22Rv1 (cell line): ENCODE measurements around the gene CA10.

ENCODE experiments used
- H3K27ac ChIP-seq: fragments of 450-650 bp; 2 replicates; pipeline ENCODE4 v1.5.1; 2017
- CTCF ChIP-seq: fragments of 450-650 bp; IDR thresholded peaks from 2 replicates; pipeline ENCODE4 v1.5.1; 2017; ENCODE audit warnings: mild to moderate bottlenecking
- ZFX ChIP-seq: fragments of 450-650 bp; IDR thresholded peaks from 2 replicates; pipeline ENCODE4 v1.6.1; 2017; ENCODE audit warnings: antibody characterized with exemption, borderline replicate concordance

CA10 gene

GRCh38 chr17:52096056-52096455, 62.5 kb downstream of the CA10 start:
- TF ChIP-seq CTCF (no peak), ZFX (no peak)
- H3K27ac ChIP-seq, result no peak overlapping the region

GRCh38 chr17:52084176-52084575, 74.3 kb downstream of the CA10 start:
- TF ChIP-seq ZFX (no peak), CTCF (no peak)

GRCh38 chr17:52079496-52079895, 79.0 kb downstream of the CA10 start:
- TF ChIP-seq ZFX (no peak), CTCF (no peak)
- H3K27ac ChIP-seq, result no peak overlapping the region

More at GRCh38 chr17:52084176-52084575, 74.3 kb downstream of the CA10 start:
- no peak overlapping the region for H3K27ac ChIP-seq

- TF ChIP-seq ZFX (no peak), CTCF (no peak)
- no peak overlapping the region for H3K27ac ChIP-seq
These were observed 86.8 kb downstream of the CA10 start for GRCh38 chr17:52071712-52072111.

GRCh38 chr17:52064791-52065211, 93.7 kb downstream of the CA10 start:
- no peak overlapping the region for H3K27ac ChIP-seq
- TF ChIP-seq CTCF (no peak), ZFX (no peak)

GRCh38 chr17:52049496-52049895, 109.0 kb downstream of the CA10 start:
- H3K27ac ChIP-seq, result no peak overlapping the region
- TF ChIP-seq ZFX (no peak), CTCF (no peak)

GRCh38 chr17:52049051-52049450, 109.5 kb downstream of the CA10 start:
- no peak overlapping the region for H3K27ac ChIP-seq
- TF ChIP-seq ZFX (no peak), CTCF (no peak)
